Panc1 (cell line): ENCODE data around the gene BHLHA15. TPM values are rescaled to one million over a fixed set of nuclear protein-coding genes. Genes with fewer than 3 reads are reported as not detected.

Source experiments
- ATAC-seq: fragments of 200-7000 bp; cut with Tn5 transposase; 2 replicates; pipeline ENCODE4 v1.9.1; 2020; ENCODE audit warnings: mild to moderate bottlenecking, moderate library complexity
- BruUV-seq: library from RNA; stranded (reverse); fragments of 400-500 nt; replicated peaks from 2 replicates; lab custom pipeline; 2021; lab: Mats Ljungman, UMichigan
- CTCF ChIA-PET: fragments of 300-600 bp; sonication (Branson Sonifier 250); formaldehyde crosslinking; loops from one replicate; lab custom pipeline; 2022; ENCODE audit warnings: antibody characterized with exemption; lab: Charles Lee
- POLR2A ChIA-PET: fragments of 300-600 bp; sonication (Branson Sonifier 250); formaldehyde crosslinking; loops from one replicate; lab custom pipeline; 2022; ENCODE audit warnings: antibody characterized with exemption; lab: Charles Lee
- DNase-seq: peaks from one replicate; pipeline ENCODE4 v3.0.0-alpha.2; 2010; ENCODE audit warnings: low read depth, low spot score
- H3K27ac ChIP-seq: 2 replicates; pipeline ENCODE4 v1.5.1; 2011; ENCODE audit warnings: mild to moderate bottlenecking, low read length, inconsistent platforms
- H3K27me3 ChIP-seq: fragments of 200-500 bp; sonication (Bioruptor generic); 2 replicates; pipeline ENCODE4 v1.6.0; 2014; ENCODE audit warnings: low read length, inconsistent platforms; ENCODE audit not compliant: control insufficient read depth, insufficient read depth
- H3K36me3 ChIP-seq: fragments of 200-500 bp; sonication (Bioruptor generic); 2 replicates; pipeline ENCODE4 v1.5.1; 2014; ENCODE audit warnings: inconsistent platforms, mild to moderate bottlenecking, low read length, moderate library complexity; ENCODE audit not compliant: control insufficient read depth, insufficient read depth
- H3K4me1 ChIP-seq: 2 replicates; pipeline ENCODE4 v1.5.1; 2011; ENCODE audit warnings: inconsistent platforms, mild to moderate bottlenecking, low read length, moderate library complexity; ENCODE audit not compliant: control insufficient read depth, insufficient read depth
- H3K4me3 ChIP-seq, 2 experiments: 2 replicates each; pipeline ENCODE4 v1.5.1; 2011 to 2012; ENCODE audit warnings: low read depth in 2 of 2, low read length in 2 of 2, mild to moderate bottlenecking in 2 of 2, inconsistent platforms in 1 of 2, moderate library complexity in 1 of 2
- H3K9me3 ChIP-seq: fragments of 200-500 bp; sonication (Bioruptor generic); 2 replicates; pipeline ENCODE4 v1.5.1; 2014; ENCODE audit warnings: low read depth, mild to moderate bottlenecking, inconsistent platforms, low read length, moderate library complexity; ENCODE audit not compliant: control insufficient read depth, insufficient read depth
- CTCF ChIP-seq: fragments of 450-650 bp; IDR thresholded peaks from 2 replicates; pipeline ENCODE4 v1.5.1; 2017; ENCODE audit warnings: mild to moderate bottlenecking
- POLR2AphosphoS5 ChIP-seq: IDR thresholded peaks from 2 replicates; pipeline ENCODE4 v1.6.1; 2012; ENCODE audit warnings: mild to moderate bottlenecking, low read depth, low read length, moderate library complexity
- REST ChIP-seq, 2 experiments: IDR thresholded peaks; 2 replicates each; pipeline ENCODE4 v1.6.1; 2011 to 2012; ENCODE audit warnings: low read depth in 2 of 2, control low read depth in 1 of 2, low read length in 1 of 2, mild to moderate bottlenecking in 1 of 2, moderate library complexity in 1 of 2; ENCODE audit not compliant: insufficient read depth in 1 of 2
- SIN3A ChIP-seq: IDR thresholded peaks from 2 replicates; pipeline ENCODE4 v1.6.1; 2012; ENCODE audit warnings: low read depth, mild to moderate bottlenecking, low read length, moderate library complexity, borderline replicate concordance; ENCODE audit not compliant: insufficient read depth
- TCF7L2 ChIP-seq: IDR thresholded peaks from 2 replicates; pipeline ENCODE4 v1.6.1; 2011; ENCODE audit warnings: mild to moderate bottlenecking, low read depth, low read length, inconsistent platforms
- in situ Hi-C: cut with HindIII; loops from 2 replicates; pipeline ENCODE4 v1.10.0; 2016; ENCODE audit warnings: low sequenced_read_pairs, low pct_unique_long_range_greater_than_20kb
- intact Hi-C: fragments of 100-400 bp; cut with micrococcal nuclease; formaldehyde crosslinking; loops from one replicate; pipeline ENCODE4 v1.10.0; 2022; ENCODE audit not compliant: unreplicated experiment
- total RNA-seq: library from RNA; stranded (reverse); gene quantifications from one replicate; pipeline ENCODE4 v1.2.1, GENCODE V29; 2021; ENCODE audit not compliant: unreplicated experiment

Gene BHLHA15
- total RNA-seq, 1 experiment from 2014 or later, result 0.26 TPM

DNA sequence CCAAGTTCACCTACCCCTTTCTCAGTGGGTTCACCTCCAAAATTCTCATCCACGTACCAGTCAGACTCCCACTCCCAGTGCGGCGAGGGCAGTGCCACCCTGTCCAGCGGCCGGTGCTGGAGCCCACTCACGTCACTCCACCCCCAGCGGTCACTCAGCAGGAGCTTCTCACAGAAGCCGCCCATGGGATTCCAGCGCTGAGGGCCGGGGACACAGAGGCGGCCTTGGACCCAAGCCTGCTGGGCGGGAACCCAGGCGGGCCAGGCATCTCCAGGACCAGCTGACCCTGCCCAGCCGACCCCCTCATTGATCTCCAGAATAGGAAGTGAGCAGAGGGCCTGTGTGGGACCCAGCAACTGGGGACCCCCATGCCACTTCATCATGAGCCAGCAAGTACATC lies 33.6 kb downstream of the BHLHA15 start:
- in situ Hi-C loops, result no loop called here
- Histone ChIP-seq H3K9me3 (no peaks in the 10 kb centered on the region), H3K27ac (no peak overlapping the region), H3K27me3 (no peaks in the 10 kb centered on the region), H3K36me3 (no peaks in the 10 kb centered on the region), H3K4me1 (no peaks in the 10 kb centered on the region), H3K4me3 (no peak overlapping the region)
- ChIA-PET CTCF (no interaction called here), POLR2A (no interaction called here)
- DNase-seq, result no peak
- BruUV-seq, result no TSS peak
- intact Hi-C loops, result no loop called here
- TF ChIP-seq SIN3A (no peak), POLR2AphosphoS5 (no peak), TCF7L2 (no peak), REST (IDR thresholded peaks at IDR 0.05; ENCODE audit: insufficient read depth in 1 of 2, low read depth in 2 of 2, low read length in 1 of 2) (no peak), CTCF (no peak)
- no peak for ATAC-seq

DNA sequence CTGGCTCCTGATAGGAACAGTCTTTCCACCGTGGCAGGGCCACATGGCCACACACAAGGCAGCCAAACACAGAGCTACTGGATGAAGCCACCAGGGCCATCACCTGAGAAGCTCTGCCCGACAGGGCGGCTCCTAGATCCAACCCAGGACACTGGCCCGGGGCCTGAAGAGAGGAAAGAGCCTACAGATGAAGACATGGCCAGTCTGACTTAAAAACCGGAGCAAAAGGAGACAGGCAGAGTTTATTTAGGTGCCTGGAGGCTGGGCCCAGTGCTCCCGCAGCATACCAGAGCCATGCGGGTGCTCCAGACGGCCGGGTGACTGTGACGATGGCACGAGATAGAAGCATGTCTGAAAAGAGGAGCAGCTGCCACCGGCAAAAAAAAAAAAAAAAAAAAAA lies 36.9 kb downstream of the BHLHA15 start:
- POLR2A ChIA-PET, result no interaction called here
- intact Hi-C loops, result no loop called here
- no peak for DNase-seq
- Histone ChIP-seq H3K27me3 (no peaks in the 10 kb centered on the region), H3K9me3 (no peaks in the 10 kb centered on the region), H3K4me1 (peaks cover 9% of the 10 kb centered on the region), H3K36me3 (no peaks in the 10 kb centered on the region; the same call in 1 of the 2 replicates), H3K4me3 (no peak overlapping the region), H3K27ac (no peak overlapping the region)
- TF ChIP-seq POLR2AphosphoS5 (no peak), CTCF (no peak), TCF7L2 (no peak), SIN3A (no peak), REST (IDR thresholded peaks at IDR 0.05; ENCODE audit: insufficient read depth in 1 of 2, low read depth in 2 of 2, low read length in 1 of 2) (no peak)
- ATAC-seq, result no peak
- in situ Hi-C loops, result no loop called here
- no TSS peak for BruUV-seq
- CTCF ChIA-PET, result no interaction called here
